Esophagus squamous epithelium (tissue), 5 donors: Measurements from ENCODE around the gene UMAD1. TPM values are rescaled to one million over a fixed set of nuclear protein-coding genes. Genes with fewer than 3 reads are reported as not detected.

ENCODE experiments used
- DNase-seq: peaks from one replicate; lab custom pipeline; 2025; lab: John Stamatoyannopoulos, UW
- H3K27ac ChIP-seq, 4 donors: fragments of 200-600 bp; sonication (generic); one replicate each; pipeline ENCODE4 v1.5.1; 2016 to 2019; ENCODE audit warnings: mild to moderate bottlenecking in 1 of 4
- H3K27me3 ChIP-seq, 4 donors: fragments of 200-600 bp; sonication (generic); 1 replicate in 3 of 4; 2 replicates in 1 of 4; pipeline versions ENCODE4 v1.5.1 to v1.6.0; 2017 to 2021; ENCODE audit warnings: antibody characterized with exemption in 1 of 4
- H3K36me3 ChIP-seq, 3 donors: fragments of 200-600 bp; sonication (generic); one replicate each; pipeline ENCODE4 v1.5.1; 2016 to 2019
- H3K4me1 ChIP-seq, 3 donors: fragments of 200-600 bp; sonication (generic); one replicate each; pipeline ENCODE4 v1.5.1; 2017 to 2019
- H3K4me3 ChIP-seq, 4 donors: fragments of 200-600 bp; sonication (generic); 1 replicate in 3 of 4; 2 replicates in 1 of 4; pipeline ENCODE4 v1.5.1; 2016 to 2019; ENCODE audit warnings: mild to moderate bottlenecking in 2 of 4, moderate library complexity in 1 of 4
- H3K9me3 ChIP-seq, 3 donors: fragments of 200-600 bp; sonication (generic); one replicate each; pipeline ENCODE4 v1.5.1; 2016 to 2019
- POLR2A ChIP-seq, 4 donors: fragments of 450-650 bp; IDR thresholded peaks; one replicate each; pipeline ENCODE4 v1.6.1; 2017; ENCODE audit warnings: antibody characterized with exemption in 4 of 4, mild to moderate bottlenecking in 4 of 4, moderate library complexity in 3 of 4
- WGBS, 2 donors: methylation state at CpG; one replicate each; pipeline ENCODE4 v1.1.5; 2018; 5-methylcytosine and 5-hydroxymethylcytosine counted together
- intact Hi-C: fragments of 100-400 bp; cut with DNase I; formaldehyde crosslinking; loops from one replicate; pipeline ENCODE4 v1.15.0; 2022
- total RNA-seq, 4 donors: library from RNA; depleted of rRNA; stranded (reverse); fragments of >200 nt; gene quantifications; one replicate each; pipeline ENCODE4 v1.1.0, GENCODE V29; 2016
- TF ChIP-seq, protein P1 (sequence below), 6 experiments: fragments of 450-650 bp in 4 of 6; fragments of 200-600 bp in 2 of 6; sonication (generic) in 2 of 6; IDR thresholded peaks; one replicate each; pipeline ENCODE4 v1.5.1; 2016 to 2019; ENCODE audit warnings: antibody characterized with exemption in 6 of 6, mild to moderate bottlenecking in 4 of 6, moderate library complexity in 4 of 6
- donor health status: DM: yes; HTN: yes; CAD: no.

UMAD1 gene
- total RNA-seq, 4 donors from 2014 or later = 2.5 to 7.6 (median 6.3) TPM

DNA sequence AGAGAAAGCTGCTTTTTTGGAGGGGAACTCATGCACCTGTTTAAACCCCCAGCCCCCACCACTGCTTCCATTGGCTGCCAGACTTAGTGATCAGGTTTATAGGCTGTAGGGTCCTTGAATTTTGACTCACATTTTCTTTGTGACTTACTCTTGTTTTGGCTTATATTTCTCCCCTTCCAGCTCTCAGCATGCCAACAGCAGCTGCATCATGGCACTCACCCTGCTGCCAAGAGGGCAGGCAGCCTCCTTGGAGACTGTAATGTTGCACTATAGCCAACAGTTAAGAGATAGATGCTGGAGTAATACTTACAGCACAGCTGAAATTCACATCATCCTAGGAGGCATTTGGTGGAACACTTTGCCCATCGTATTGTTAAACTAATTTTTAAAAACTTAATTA lies 230.0 kb downstream of the UMAD1 start:
- H3K9me3 ChIP-seq = no peaks in the 10 kb centered on the region
- DNase-seq = no peak
- H3K4me1 ChIP-seq = no peaks in the 10 kb centered on the region
- H3K4me3 ChIP-seq = no peak overlapping the region
- H3K27ac ChIP-seq = no peak overlapping the region
- H3K27me3 ChIP-seq = no peaks in the 10 kb centered on the region
- WGBS, 2 donors = 93 to 94% methylated on average over 1 of the region's 1 CpG
- TF ChIP-seq, protein P1, sequence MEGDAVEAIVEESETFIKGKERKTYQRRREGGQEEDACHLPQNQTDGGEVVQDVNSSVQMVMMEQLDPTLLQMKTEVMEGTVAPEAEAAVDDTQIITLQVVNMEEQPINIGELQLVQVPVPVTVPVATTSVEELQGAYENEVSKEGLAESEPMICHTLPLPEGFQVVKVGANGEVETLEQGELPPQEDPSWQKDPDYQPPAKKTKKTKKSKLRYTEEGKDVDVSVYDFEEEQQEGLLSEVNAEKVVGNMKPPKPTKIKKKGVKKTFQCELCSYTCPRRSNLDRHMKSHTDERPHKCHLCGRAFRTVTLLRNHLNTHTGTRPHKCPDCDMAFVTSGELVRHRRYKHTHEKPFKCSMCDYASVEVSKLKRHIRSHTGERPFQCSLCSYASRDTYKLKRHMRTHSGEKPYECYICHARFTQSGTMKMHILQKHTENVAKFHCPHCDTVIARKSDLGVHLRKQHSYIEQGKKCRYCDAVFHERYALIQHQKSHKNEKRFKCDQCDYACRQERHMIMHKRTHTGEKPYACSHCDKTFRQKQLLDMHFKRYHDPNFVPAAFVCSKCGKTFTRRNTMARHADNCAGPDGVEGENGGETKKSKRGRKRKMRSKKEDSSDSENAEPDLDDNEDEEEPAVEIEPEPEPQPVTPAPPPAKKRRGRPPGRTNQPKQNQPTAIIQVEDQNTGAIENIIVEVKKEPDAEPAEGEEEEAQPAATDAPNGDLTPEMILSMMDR (IDR thresholded peaks at IDR 0.05) = no peak
- TF ChIP-seq POLR2A (IDR thresholded peaks at IDR 0.05) = no peak
- H3K36me3 ChIP-seq = no peaks in the 10 kb centered on the region
- intact Hi-C loops = no loop called here

DNA sequence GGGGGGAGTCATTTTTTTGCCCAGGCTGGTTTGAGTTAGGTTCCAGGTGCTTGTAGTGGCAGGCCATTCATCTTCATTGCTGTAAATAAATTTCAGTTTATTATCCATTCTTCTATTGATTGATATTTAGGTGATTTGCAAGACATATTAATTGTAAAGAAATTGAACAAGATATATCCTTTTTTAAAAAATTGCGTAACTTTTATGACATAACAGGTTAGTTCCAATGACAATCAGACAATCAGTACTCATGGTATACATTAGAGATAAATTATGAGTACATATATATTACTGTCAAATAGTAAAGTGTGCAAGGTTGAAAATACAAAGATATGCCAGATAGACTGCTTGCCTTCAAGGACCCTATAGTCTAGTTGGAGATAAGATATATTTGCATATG lies 235.9 kb downstream of the UMAD1 start:
- no peak for TF ChIP-seq POLR2A (IDR thresholded peaks at IDR 0.05)
- TF ChIP-seq, protein P1 (IDR thresholded peaks at IDR 0.05) = no peak
- Histone ChIP-seq H3K27ac (no peak overlapping the region), H3K36me3 (no peaks in the 10 kb centered on the region), H3K4me3 (no peak overlapping the region), H3K4me1 (no peaks in the 10 kb centered on the region), H3K27me3 (no peaks in the 10 kb centered on the region), H3K9me3 (no peaks in the 10 kb centered on the region)
- 87 to 100% methylated on average over 1 of the region's 1 CpG for WGBS, 2 donors
- intact Hi-C loops = no loop called here
- DNase-seq = no peak

DNA sequence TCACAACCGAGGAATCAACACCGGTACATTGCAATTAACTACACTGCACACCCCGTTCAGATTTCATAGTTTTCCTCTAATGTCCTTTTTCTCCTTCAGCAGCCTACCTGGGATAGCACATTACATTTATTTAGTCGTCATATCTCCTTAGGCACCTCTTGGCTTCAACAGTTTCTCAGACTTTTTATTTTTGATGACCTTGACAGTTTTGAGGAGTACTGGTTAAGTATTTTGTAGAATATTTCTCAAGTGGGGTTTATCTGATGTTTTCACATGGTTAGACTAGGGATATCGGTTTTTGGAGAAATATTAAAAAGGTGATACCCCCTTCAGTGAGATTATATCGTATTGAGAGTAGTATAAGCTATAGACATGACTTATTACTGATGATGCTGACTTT lies 241.0 kb downstream of the UMAD1 start:
- DNase-seq = no peak
- no peaks in the 10 kb centered on the region for H3K27me3 ChIP-seq
- intact Hi-C loops = no loop called here
- no peaks in the 10 kb centered on the region for H3K36me3 ChIP-seq
- no peak for TF ChIP-seq POLR2A (IDR thresholded peaks at IDR 0.05)
- TF ChIP-seq, protein P1 (IDR thresholded peaks at IDR 0.05) = no peak
- WGBS, 2 donors = 93 to 97% methylated on average over 6 of the region's 6 CpGs
- no peak overlapping the region for H3K4me3 ChIP-seq
- no peaks in the 10 kb centered on the region for H3K9me3 ChIP-seq
- H3K4me1 ChIP-seq = no peaks in the 10 kb centered on the region
- H3K27ac ChIP-seq = no peak overlapping the region

DNA sequence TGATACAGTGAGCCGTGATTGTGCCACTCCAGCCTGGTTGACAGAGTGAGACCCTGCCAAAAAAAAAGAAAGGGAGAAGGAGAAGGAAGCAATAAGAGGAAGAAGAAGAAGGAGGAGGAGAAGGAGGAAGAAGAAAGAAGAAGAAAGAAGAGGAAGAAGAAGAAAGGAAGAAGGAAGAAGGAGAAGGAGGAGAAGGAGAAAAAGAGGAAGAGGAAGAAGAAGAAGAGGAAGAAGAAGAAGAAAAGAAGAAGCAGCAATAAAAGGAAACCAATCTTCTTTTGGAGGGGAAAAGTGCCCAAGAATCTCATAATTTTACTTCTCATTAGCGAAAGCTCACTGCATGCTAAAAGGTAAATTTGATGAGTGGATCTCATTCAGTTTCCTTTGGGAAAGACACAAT lies 242.3 kb downstream of the UMAD1 start:
- H3K36me3 ChIP-seq = no peaks in the 10 kb centered on the region
- no peak for DNase-seq
- no peaks in the 10 kb centered on the region for H3K9me3 ChIP-seq
- intact Hi-C loops = no loop called here
- H3K27ac ChIP-seq = no peak overlapping the region
- H3K27me3 ChIP-seq = no peaks in the 10 kb centered on the region
- TF ChIP-seq, protein P1 (IDR thresholded peaks at IDR 0.05) = no peak
- no peaks in the 10 kb centered on the region for H3K4me1 ChIP-seq
- 91 to 92% methylated on average over 2 of the region's 2 CpGs for WGBS, 2 donors
- H3K4me3 ChIP-seq = no peak overlapping the region

DNA sequence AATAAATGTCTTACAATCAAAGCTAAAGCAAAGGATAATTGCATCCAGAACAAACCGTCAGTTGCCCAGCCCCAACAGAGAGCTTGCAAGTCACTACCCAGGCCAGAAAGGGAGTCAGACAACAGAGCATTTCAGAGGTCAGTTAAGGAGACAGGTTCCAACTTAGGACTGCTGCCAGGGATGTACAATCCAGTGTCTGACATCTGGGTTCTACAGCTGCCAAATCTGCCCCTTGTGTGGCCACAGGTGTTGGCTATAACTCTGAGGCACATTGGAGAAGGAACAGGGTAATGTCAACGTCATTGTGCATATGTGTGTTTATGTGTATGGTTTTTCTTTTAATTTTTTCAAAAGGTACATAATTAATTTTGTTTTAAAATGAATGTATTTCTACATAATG lies 242.8 kb downstream of the UMAD1 start:
- Histone ChIP-seq H3K4me1 (no peaks in the 10 kb centered on the region), H3K36me3 (no peaks in the 10 kb centered on the region), H3K27me3 (no peaks in the 10 kb centered on the region), H3K4me3 (no peak overlapping the region), H3K9me3 (no peaks in the 10 kb centered on the region), H3K27ac (no peak overlapping the region)
- DNase-seq = no peak
- TF ChIP-seq, protein P1 (IDR thresholded peaks at IDR 0.05) = no peak
- no peak for TF ChIP-seq POLR2A (IDR thresholded peaks at IDR 0.05)
- intact Hi-C loops = no loop called here
- WGBS, 2 donors = 75 to 95% methylated on average over 2 of the region's 2 CpGs
